GM12864 (cell line): Measurements from ENCODE around the gene ARHGAP33.

ENCODE experiments used
- DNase-seq: peaks from one replicate; pipeline ENCODE4 v3.0.0-alpha.2; 2011; ENCODE audit warnings: low read depth
- H3K4me3 ChIP-seq: 2 replicates; pipeline ENCODE4 v1.5.1; 2011; ENCODE audit warnings: mild to moderate bottlenecking, low read depth, low read length, control low read depth
- TF ChIP-seq, protein P1 (sequence below): IDR thresholded peaks from 2 replicates; pipeline ENCODE4 v1.5.1; 2011; ENCODE audit warnings: low read depth, mild to moderate bottlenecking, moderate library complexity, low read length, control low read depth, inconsistent platforms; ENCODE audit errors: missing control alignments

ARHGAP33 gene

DNA sequence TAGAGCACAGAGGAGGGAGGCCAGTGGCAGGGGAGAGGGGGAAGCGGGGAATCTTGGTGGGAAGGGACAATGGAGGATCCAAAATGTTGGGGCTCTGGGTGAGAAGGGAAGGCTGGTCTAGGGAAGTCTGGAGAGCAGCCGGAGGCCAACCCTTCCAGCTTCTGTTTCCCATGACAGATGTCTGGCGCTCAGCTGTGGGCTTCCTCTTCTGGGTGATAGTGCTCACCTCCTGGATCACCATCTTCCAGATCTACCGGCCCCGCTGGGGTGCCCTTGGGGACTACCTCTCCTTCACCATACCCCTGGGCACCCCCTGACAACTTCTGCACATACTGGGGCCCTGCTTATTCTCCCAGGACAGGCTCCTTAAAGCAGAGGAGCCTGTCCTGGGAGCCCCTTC, 28.8 kb upstream of the ARHGAP33 start:
- no peak for DNase-seq

DNA sequence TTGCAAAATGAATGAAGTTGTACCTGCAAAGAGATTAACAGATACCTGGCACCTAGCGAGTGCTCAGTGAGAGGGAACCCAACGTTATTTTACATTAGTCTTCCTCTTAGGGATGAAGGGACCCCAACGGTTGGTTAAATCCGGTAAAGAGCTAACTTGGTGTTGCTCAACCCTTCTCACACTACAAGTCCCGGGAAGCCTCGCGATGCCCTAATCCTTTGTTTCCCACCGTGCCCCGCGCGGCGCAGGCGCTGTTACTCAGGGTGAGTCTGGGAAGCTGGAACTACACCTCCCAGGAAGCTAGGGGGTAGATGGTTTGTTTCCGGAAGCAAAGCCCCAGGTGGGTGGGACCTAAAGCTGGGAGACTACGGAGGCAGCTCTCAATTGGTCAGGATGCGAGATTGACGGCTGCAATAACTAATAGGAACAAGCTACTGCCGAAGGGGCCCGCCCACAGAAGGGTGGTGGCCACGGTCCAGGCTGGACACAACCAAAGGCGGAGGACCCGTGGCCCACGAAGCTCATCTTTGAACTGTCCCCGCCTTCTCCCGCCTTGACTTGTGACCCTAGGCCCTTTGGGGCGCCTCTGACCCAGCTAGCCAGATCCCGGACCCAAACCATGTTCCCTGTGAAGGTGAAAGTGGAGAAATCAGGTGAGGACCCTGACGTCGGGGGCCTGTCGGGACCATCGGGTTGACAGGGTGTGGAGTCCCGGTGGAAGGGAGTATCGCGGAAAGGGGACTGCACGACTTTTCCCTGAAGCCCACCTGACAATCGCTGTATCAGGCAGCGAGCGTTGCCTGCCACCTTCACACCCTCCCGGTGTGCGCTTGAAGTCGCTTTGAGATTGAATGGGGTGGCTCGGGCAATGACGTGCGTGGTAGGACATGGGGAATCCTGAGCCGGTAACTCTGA, 27.0 kb upstream of the ARHGAP33 start, which contains the start of gene LIN37:
Gene LIN37 (plus strand): TSS at position 471 of the 915 bp plus-strand sequence. CDS start 149 bp downstream, at position 620.
- peak; percentile 99 for DNase-seq
- TF ChIP-seq, protein P1, sequence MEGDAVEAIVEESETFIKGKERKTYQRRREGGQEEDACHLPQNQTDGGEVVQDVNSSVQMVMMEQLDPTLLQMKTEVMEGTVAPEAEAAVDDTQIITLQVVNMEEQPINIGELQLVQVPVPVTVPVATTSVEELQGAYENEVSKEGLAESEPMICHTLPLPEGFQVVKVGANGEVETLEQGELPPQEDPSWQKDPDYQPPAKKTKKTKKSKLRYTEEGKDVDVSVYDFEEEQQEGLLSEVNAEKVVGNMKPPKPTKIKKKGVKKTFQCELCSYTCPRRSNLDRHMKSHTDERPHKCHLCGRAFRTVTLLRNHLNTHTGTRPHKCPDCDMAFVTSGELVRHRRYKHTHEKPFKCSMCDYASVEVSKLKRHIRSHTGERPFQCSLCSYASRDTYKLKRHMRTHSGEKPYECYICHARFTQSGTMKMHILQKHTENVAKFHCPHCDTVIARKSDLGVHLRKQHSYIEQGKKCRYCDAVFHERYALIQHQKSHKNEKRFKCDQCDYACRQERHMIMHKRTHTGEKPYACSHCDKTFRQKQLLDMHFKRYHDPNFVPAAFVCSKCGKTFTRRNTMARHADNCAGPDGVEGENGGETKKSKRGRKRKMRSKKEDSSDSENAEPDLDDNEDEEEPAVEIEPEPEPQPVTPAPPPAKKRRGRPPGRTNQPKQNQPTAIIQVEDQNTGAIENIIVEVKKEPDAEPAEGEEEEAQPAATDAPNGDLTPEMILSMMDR, result no peak
- H3K4me3 ChIP-seq, result peak within 1 kb of the TSS; percentile 89

More for the DNA sequence above, 28.8 kb upstream of the ARHGAP33 start:
- peak overlapping the region; percentile 77; the same call in 1 of the 2 replicates for H3K4me3 ChIP-seq
- TF ChIP-seq, protein P1, result no peak

DNA sequence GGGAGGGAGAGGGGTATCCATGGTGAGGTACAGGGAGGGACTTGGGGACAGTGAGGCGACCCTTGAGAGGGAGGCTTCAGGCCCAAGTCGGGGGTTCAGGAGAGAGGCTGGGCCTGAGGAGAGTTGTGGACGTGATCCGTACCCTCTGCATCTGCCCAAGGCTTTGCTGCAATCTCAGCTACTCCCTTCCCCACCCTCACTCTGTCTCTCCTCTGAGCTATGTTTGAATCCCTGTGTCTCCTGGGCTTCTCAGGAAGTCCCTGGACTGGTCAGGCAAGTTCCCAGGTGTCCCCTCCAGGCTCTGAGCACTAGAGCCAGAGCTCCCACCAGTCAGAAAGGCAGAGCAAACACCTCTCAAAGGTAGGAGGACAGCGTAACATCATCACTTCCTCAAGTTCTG, 25.2 kb upstream of the ARHGAP33 start:
- no peak overlapping the region for H3K4me3 ChIP-seq
- DNase-seq, result no peak
- TF ChIP-seq, protein P1, result no peak

DNA sequence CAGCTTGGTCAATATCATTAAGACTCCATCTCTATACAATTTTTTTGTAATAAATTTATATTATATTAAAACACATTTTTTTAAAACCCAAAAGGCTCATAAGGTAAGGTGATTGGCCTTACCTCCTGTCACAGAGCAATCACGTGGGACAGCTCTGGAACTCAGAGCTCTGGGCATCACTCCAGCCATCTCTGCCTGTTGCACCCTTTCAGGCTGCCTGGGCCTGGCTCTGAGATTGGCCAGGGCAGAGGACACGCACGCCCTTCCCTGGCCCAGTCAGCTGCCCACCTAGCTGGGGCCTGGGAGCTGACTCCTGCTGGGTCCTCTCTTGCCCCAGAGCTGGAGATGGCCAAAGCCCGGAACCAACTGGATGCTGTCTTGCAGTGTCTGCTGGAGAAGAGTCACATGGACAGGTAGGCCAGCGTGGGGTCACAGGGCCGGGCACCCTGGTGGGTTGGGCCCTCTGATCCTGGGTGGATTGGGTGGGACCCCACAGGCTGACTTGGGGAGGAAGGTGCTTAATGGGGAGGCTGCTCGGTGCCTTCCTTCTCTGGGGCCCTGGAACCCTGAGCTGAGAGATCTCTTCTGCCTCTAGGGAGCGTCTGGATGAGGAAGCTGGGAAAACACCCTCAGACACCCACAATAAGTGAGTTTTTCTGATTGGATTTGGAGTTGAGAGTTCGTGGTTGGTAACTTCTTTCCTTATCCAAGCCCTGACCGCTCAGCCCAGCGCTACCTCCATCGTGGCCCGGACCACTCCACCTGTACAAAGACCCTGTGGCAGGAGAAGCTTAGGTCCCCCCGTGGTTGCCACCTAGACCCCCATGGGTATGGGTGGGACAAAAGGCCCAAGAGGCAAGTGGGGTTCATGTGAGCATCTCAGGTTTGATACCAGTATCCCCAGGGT, 23.3 kb upstream of the ARHGAP33 start:
- DNase-seq, result no peak
- H3K4me3 ChIP-seq, result no peak overlapping the region
- TF ChIP-seq, protein P1, result no peak

DNA sequence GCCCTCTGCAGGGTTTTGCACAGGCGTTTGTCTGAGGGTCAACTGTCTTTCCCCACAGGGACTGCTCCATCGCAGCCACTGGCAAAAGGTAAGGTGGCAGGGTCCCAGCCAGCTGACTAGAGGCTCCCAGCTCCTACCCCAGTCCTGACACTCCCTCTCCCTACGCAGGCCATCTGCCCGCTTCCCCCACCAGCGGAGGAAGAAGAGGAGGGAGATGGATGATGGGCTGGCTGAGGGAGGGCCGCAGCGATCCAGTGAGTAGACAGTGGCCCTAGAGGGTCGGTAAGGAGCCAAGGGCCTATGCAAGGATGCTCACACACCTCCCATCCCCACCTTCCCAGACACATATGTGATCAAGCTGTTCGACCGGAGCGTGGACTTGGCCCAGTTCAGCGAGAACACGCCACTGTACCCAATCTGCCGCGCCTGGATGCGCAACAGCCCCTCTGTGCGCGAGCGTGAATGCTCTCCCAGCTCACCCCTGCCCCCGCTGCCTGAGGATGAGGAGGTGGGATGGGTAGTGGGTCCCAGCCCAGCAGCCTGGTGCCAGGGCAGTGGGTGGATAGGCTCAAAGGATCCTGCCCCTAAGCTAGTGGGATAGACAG, 22.5 kb upstream of the ARHGAP33 start:
- TF ChIP-seq, protein P1, result no peak
- no peak overlapping the region for H3K4me3 ChIP-seq
- DNase-seq, result no peak

DNA sequence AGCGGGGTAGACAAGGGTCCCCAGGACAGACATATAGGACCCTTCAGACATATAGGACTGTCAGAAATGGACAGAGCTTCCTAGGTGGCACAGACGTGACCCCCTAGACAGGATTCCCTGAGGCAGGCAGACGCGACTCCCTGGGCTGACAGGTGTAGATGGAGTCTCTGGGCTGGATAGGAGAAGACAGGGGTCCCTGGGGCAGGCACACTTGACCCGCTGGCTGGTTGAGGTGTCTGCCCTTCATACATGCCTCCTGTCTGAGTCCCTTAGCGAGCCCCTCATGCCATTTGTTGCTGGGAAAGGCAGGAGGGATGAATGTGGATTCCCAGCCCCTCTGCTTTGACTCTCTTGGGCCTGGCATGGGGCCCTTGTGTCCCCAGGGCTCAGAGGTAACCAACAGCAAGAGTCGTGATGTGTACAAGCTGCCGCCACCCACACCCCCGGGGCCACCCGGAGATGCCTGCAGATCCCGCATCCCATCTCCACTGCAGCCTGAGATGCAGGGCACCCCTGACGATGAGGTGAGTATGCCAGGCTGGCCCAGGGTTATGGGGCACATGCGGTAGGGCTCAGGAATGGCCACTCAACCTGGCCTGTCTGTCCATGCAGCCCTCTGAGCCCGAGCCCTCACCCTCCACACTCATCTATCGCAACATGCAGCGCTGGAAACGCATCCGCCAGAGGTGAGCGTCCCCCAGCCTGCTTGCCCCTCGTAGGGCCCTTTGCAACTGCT, 21.6 kb upstream of the ARHGAP33 start:
- no peak overlapping the region for H3K4me3 ChIP-seq
- TF ChIP-seq, protein P1, result no peak
- DNase-seq, result no peak
